ENCODE results near the gene FASN.

The FASN gene

GRCh38 chr17:82100502-82101298, 2.7 kb upstream of the FASN start:
- no peak for DNase-seq

GRCh38 chr17:82098939-82099763, 1.1 kb upstream of the FASN start:
- DNase-seq: no peak

- no peak for DNase-seq
These were observed 192 bp downstream of the FASN start for GRCh38 chr17:82097919-82098168.

GRCh38 chr17:82097184-82097918, 685 bp downstream of the FASN start:
- DNase-seq: peak; percentile 25

- DNase-seq: no peak
These were observed 1.3 kb downstream of the FASN start for GRCh38 chr17:82096709-82097183.

- DNase-seq: no peak
These were observed 2.0 kb downstream of the FASN start for GRCh38 chr17:82095777-82096708.

- no peak for DNase-seq
These were observed 2.9 kb downstream of the FASN start for GRCh38 chr17:82094931-82095776.

- DNase-seq: no peak
These were observed 4.9 kb downstream of the FASN start for GRCh38 chr17:82092995-82093751.

- no peak for DNase-seq
These were observed 5.4 kb downstream of the FASN start for GRCh38 chr17:82092628-82092994.

GRCh38 chr17:82092094-82092586, 5.9 kb downstream of the FASN start:
- DNase-seq: no peak

- DNase-seq: no peak
These were observed 6.6 kb downstream of the FASN start for GRCh38 chr17:82091264-82092066.

GRCh38 chr17:82090549-82091263, 7.3 kb downstream of the FASN start:
- no peak for DNase-seq

GRCh38 chr17:82089723-82090548, 8.1 kb downstream of the FASN start:
- no peak for DNase-seq

GRCh38 chr17:82088838-82089722, 9.0 kb downstream of the FASN start:
- no peak for DNase-seq

GRCh38 chr17:82087961-82088837, 9.8 kb downstream of the FASN start:
- DNase-seq: no peak

All from CD4-positive, alpha-beta T cell treated with Interleukin-21 for 1 hour (primary cell).